H1 (cell line): ENCODE measurements around the gene KCND3. TPM values are rescaled to one million over a fixed set of nuclear protein-coding genes. Genes with fewer than 3 reads are reported as not detected.

Source experiments
- CTCF ChIA-PET: fragments of 300-600 bp; sonication (Branson Sonifier 250); formaldehyde crosslinking; loops from one replicate; lab custom pipeline; 2021; ENCODE audit not compliant: partially characterized antibody; lab: Charles Lee
- POLR2A ChIA-PET: fragments of 300-600 bp; sonication (Branson Sonifier 250); formaldehyde crosslinking; loops from one replicate; lab custom pipeline; 2021; ENCODE audit warnings: inconsistent platforms; ENCODE audit not compliant: partially characterized antibody; lab: Charles Lee
- DNase-seq, 2 experiments: peaks; one replicate each; pipeline versions ENCODE4 v3.0.0 to v3.0.0-alpha.2; 2010 to 2022; ENCODE audit warnings: low spot score in 2 of 2, low read depth in 1 of 2, mixed read lengths in 1 of 2
- FAIRE-seq: peaks from 2 replicates; lab custom pipeline; 2011; peaks lifted over from hg19 to GRCh38; lab: Jason Lieb, UNC
- H2AFZ ChIP-seq: 2 replicates; pipeline ENCODE4 v1.8.1; 2012; ENCODE audit warnings: low read length, inconsistent platforms
- H2AK5ac ChIP-seq: 2 replicates; pipeline ENCODE4 v1.6.1; 2013; ENCODE audit warnings: low read depth, low read length
- H2BK120ac ChIP-seq: replicated peaks from 2 replicates; pipeline ENCODE3; 2013; ENCODE audit warnings: low read depth, low read length, inconsistent platforms
- H2BK12ac ChIP-seq: 2 replicates; pipeline ENCODE4 v1.6.1; 2013; ENCODE audit warnings: low read depth, low read length
- H2BK15ac ChIP-seq: 2 replicates; pipeline ENCODE4 v1.6.1; 2013; ENCODE audit warnings: low read length
- H2BK20ac ChIP-seq: 2 replicates; pipeline ENCODE4 v1.6.1; 2013; ENCODE audit warnings: low read length
- H2BK5ac ChIP-seq: 2 replicates; pipeline ENCODE4 v1.6.1; 2013; ENCODE audit warnings: low read depth, low read length
- H3K14ac ChIP-seq: 2 replicates; pipeline ENCODE4 v1.6.1; 2013; ENCODE audit warnings: inconsistent platforms; ENCODE audit not compliant: insufficient read length
- H3K18ac ChIP-seq: 2 replicates; pipeline ENCODE4 v1.6.1; 2013; ENCODE audit warnings: low read length; ENCODE audit errors: extremely low read depth
- H3K23ac ChIP-seq: 2 replicates; pipeline ENCODE4 v1.6.1; 2013; ENCODE audit warnings: inconsistent platforms; ENCODE audit not compliant: insufficient read length
- H3K23me2 ChIP-seq: 2 replicates; pipeline ENCODE4 v1.6.1; 2013; ENCODE audit warnings: low read depth, low read length
- H3K27ac ChIP-seq: 2 replicates; pipeline ENCODE4 v1.6.1; 2011; ENCODE audit warnings: low read depth, low read length, inconsistent platforms
- H3K27me3 ChIP-seq, 4 experiments: replicated peaks in 1 of 4; 1 replicate in 1 of 4; 2 replicates in 3 of 4; pipeline versions ENCODE4 v1.6.1 to v1.8.1; 2011 to 2013; ENCODE audit warnings: low read length in 3 of 4, mild to moderate bottlenecking in 3 of 4, inconsistent platforms in 2 of 4, mixed read lengths in 2 of 4, moderate library complexity in 1 of 4; ENCODE audit not compliant: control insufficient read depth in 3 of 4, insufficient read depth in 3 of 4; ENCODE audit errors: extremely low read depth in 1 of 4
- H3K36me3 ChIP-seq, 4 experiments: 2 replicates each; pipeline versions ENCODE4 v1.6.1 to v1.8.1; 2011 to 2013; ENCODE audit warnings: mild to moderate bottlenecking in 4 of 4, low read length in 3 of 4, moderate library complexity in 2 of 4, control low read depth in 1 of 4, inconsistent platforms in 1 of 4; ENCODE audit not compliant: insufficient read depth in 4 of 4, control insufficient read depth in 2 of 4
- H3K4ac ChIP-seq: replicated peaks from 2 replicates; pipeline ENCODE3; 2013; ENCODE audit warnings: low read length, low read depth, mixed read lengths, inconsistent platforms; ENCODE audit not compliant: insufficient read length
- H3K4me1 ChIP-seq, 4 experiments: replicated peaks in 1 of 4; 1 replicate in 1 of 4; 2 replicates in 3 of 4; pipeline versions ENCODE4 v1.6.1 to v1.8.1; 2011 to 2013; ENCODE audit warnings: low read length in 3 of 4, inconsistent platforms in 2 of 4, mixed read lengths in 1 of 4; ENCODE audit not compliant: insufficient read depth in 4 of 4, control insufficient read depth in 3 of 4
- H3K4me2 ChIP-seq, 2 experiments: 2 replicates each; pipeline versions ENCODE4 v1.6.1 to v1.8.1; 2011 to 2013; ENCODE audit warnings: low read depth in 2 of 2, low read length in 2 of 2, control low read depth in 1 of 2, inconsistent platforms in 1 of 2, mild to moderate bottlenecking in 1 of 2; ENCODE audit not compliant: insufficient read depth in 1 of 2
- H3K4me3 ChIP-seq, 4 experiments: fragments of 200-600, 300-600 bp in 1 of 4; sonication (generic), shearing (Covaris generic), sonication (Bioruptor Twin) in 1 of 4; 2 replicates each; pipeline versions ENCODE4 v1.5.1 to v1.8.1; 2011 to 2016; ENCODE audit warnings: low read length in 4 of 4, low read depth in 3 of 4, control low read depth in 2 of 4, inconsistent platforms in 2 of 4, mild to moderate bottlenecking in 2 of 4, mixed read lengths in 1 of 4, moderate library complexity in 1 of 4; ENCODE audit not compliant: insufficient read depth in 2 of 4; ENCODE audit errors: extremely low read depth in 1 of 4
- H3K56ac ChIP-seq: replicated peaks from 2 replicates; pipeline ENCODE3; 2013; ENCODE audit warnings: low read depth, mild to moderate bottlenecking, mixed read lengths, low read length, inconsistent platforms; ENCODE audit not compliant: insufficient read length
- H3K79me1 ChIP-seq: 2 replicates; pipeline ENCODE4 v1.6.1; 2013; ENCODE audit warnings: low read depth, low read length, control low read depth
- H3K79me2 ChIP-seq, 2 experiments: 2 replicates each; pipeline versions ENCODE4 v1.6.1 to v1.8.1; 2012 to 2013; ENCODE audit warnings: low read length in 2 of 2, mild to moderate bottlenecking in 2 of 2, inconsistent platforms in 1 of 2; ENCODE audit not compliant: insufficient read depth in 2 of 2, control insufficient read depth in 1 of 2
- H3K9ac ChIP-seq, 4 experiments: replicated peaks in 1 of 4; 1 replicate in 1 of 4; 2 replicates in 3 of 4; pipeline versions ENCODE4 v1.6.1 to v1.8.1; 2011 to 2013; ENCODE audit warnings: low read depth in 3 of 4, low read length in 3 of 4, control low read depth in 2 of 4, mild to moderate bottlenecking in 2 of 4, moderate library complexity in 2 of 4, inconsistent platforms in 1 of 4; ENCODE audit errors: extremely low read depth in 1 of 4
- H3K9me3 ChIP-seq, 2 experiments: 2 replicates each; pipeline versions ENCODE4 v1.6.1 to v1.8.1; 2012 to 2013; ENCODE audit warnings: mild to moderate bottlenecking in 2 of 2, moderate library complexity in 2 of 2, control low read depth in 1 of 2, inconsistent platforms in 1 of 2, low read depth in 1 of 2, low read length in 1 of 2, mixed read lengths in 1 of 2; ENCODE audit not compliant: insufficient read depth in 2 of 2
- H4K20me1 ChIP-seq, 2 experiments: replicated peaks in 1 of 2; 2 replicates each; pipeline versions ENCODE3 to v1.8.1; 2011 to 2013; ENCODE audit warnings: inconsistent platforms in 2 of 2, low read length in 2 of 2, mild to moderate bottlenecking in 1 of 2; ENCODE audit not compliant: insufficient read depth in 2 of 2, control insufficient read depth in 1 of 2
- H4K5ac ChIP-seq: 2 replicates; pipeline ENCODE4 v1.6.1; 2013; ENCODE audit warnings: low read length, low read depth, mixed read lengths, inconsistent platforms; ENCODE audit not compliant: insufficient read length
- H4K8ac ChIP-seq: 2 replicates; pipeline ENCODE4 v1.8.0; 2013; ENCODE audit warnings: mild to moderate bottlenecking, moderate library complexity, low read length, inconsistent platforms; ENCODE audit not compliant: insufficient read depth; ENCODE audit errors: extremely low read depth
- H4K91ac ChIP-seq: replicated peaks from 2 replicates; pipeline ENCODE3; 2013; ENCODE audit warnings: low read length, mixed read lengths, inconsistent platforms; ENCODE audit not compliant: insufficient read length
- CHD1 ChIP-seq: IDR thresholded peaks from 2 replicates; pipeline ENCODE4 v1.6.1; 2012; ENCODE audit warnings: low read depth, low read length, improper control_type of control experiment
- CTBP2 ChIP-seq: IDR thresholded peaks from 2 replicates; pipeline ENCODE4 v1.7.0; 2011; ENCODE audit warnings: borderline replicate concordance, mild to moderate bottlenecking, moderate library complexity, mixed read lengths, low read length; ENCODE audit not compliant: insufficient read depth, insufficient read length
- FOSL1 ChIP-seq: IDR thresholded peaks from 2 replicates; pipeline ENCODE4 v1.6.1; 2011; ENCODE audit warnings: mild to moderate bottlenecking, low read depth, low read length, moderate library complexity; ENCODE audit not compliant: insufficient read depth
- WGBS, 2 experiments: shearing (Covaris generic) in 1 of 2; methylation state at CpG; one replicate each; pipeline versions ENCODE4 v1.1.6 to v1.1.7; 2013 to 2015; ENCODE audit warnings: low lambda C conversion rate in 2 of 2, mixed read lengths in 2 of 2, inconsistent platforms in 1 of 2, low coverage in 1 of 2, missing lambda C conversion rate in 1 of 2; ENCODE audit not compliant: insufficient replicate concordance in 2 of 2, insufficient coverage in 1 of 2, insufficient read length in 1 of 2; ENCODE audit errors: extremely low coverage in 1 of 2, missing lambda C conversion rate in 1 of 2; 5-methylcytosine and 5-hydroxymethylcytosine counted together
- polyA plus RNA-seq, 7 experiments: library from polyadenylated mRNA; depleted of rRNA in 3 of 7; stranded (reverse) in 5 of 7; unstranded in 2 of 7; fragments of >200 nt in 5 of 7; fragments of 200-250 nt in 2 of 7; gene quantifications; 1 replicate in 5 of 7; 2 replicates in 1 of 7; 4 replicates in 1 of 7; pipeline versions ENCODE4 v1.2.1 to v1.2.3, GENCODE V29; 2011 to 2013; ENCODE audit warnings: missing spikeins in 2 of 7, mixed read lengths in 2 of 7
- total RNA-seq: library from RNA; stranded (reverse); fragmentation: NEBNext Ultra II Directional; extraction: Animal tissue kit (Norgen Biotek cat#: 25700); gene quantifications from 2 replicates; pipeline ENCODE4 v1.2.1, GENCODE V29; 2021

The KCND3 gene
- total and polyA plus RNA-seq, 2 of the 8 experiments (the other 6 are each of a cell fraction or from before 2014, with no cell fraction given), result 0.14 to 0.48 TPM

- no peak for FAIRE-seq
- Histone ChIP-seq H3K4me1 (no peaks in the 10 kb centered on the region), H4K20me1 (no peaks in the 10 kb centered on the region), H3K79me1 (no peaks in the 10 kb centered on the region), H2AFZ (no peak overlapping the region), H2AK5ac (no peak overlapping the region), H3K23me2 (no peaks in the 10 kb centered on the region), H3K4me2 (no peak overlapping the region), H3K9ac (no peak overlapping the region), H3K23ac (no peak overlapping the region), H3K4me3 (no peak overlapping the region), H3K4ac (no peak overlapping the region), H2BK12ac (no peak overlapping the region), H3K27me3 (no peaks in the 10 kb centered on the region), H4K8ac (no peak overlapping the region), H4K91ac (no peak overlapping the region), H3K79me2 (no peaks in the 10 kb centered on the region), H4K5ac (no peak overlapping the region), H3K27ac (no peak overlapping the region), H3K18ac (no peak overlapping the region), H2BK5ac (no peak overlapping the region), H3K9me3 (no peaks in the 10 kb centered on the region), H2BK120ac (no peak overlapping the region), H3K36me3 (no peaks in the 10 kb centered on the region), H3K14ac (no peak overlapping the region), H2BK20ac (no peak overlapping the region), H2BK15ac (no peak overlapping the region), H3K56ac (no peak overlapping the region)
- ChIA-PET POLR2A (no interaction called here), CTCF (no interaction called here)
- 89% methylated on average over 3 of the region's 3 CpGs; no CpG with 5 or more reads in 1 of the 2 experiments for WGBS, 2 experiments
- TF ChIP-seq FOSL1, result no peak
- no peak for TF ChIP-seq CTBP2
- no peak for TF ChIP-seq CHD1
- no peak for DNase-seq
Measured at GRCh38 chr1:111876631-111877030, 112.8 kb downstream of the KCND3 start.
